Spleen (tissue), 11 donors: Measurements from ENCODE around the gene TRPM2. TPM values are rescaled to one million over a fixed set of nuclear protein-coding genes. Genes with fewer than 3 reads are reported as not detected.

ENCODE experiments used
- DNase-seq: peaks from one replicate; pipeline ENCODE4 v3.0.0-alpha.2; 2020
- H3K27ac ChIP-seq, 8 donors: fragments of 200-600 bp; sonication (generic) in 7 of 8; 1 replicate in 4 of 8; 2 replicates in 4 of 8; pipeline versions ENCODE4 v1.5.0 to v1.8.0; 2016 to 2021; ENCODE audit warnings: inconsistent platforms in 4 of 8, mild to moderate bottlenecking in 4 of 8, moderate library complexity in 1 of 8
- H3K27me3 ChIP-seq, 7 donors: fragments of 200-600 bp; sonication (generic) in 6 of 7; replicated peaks in 1 of 7; 1 replicate in 4 of 7; 2 replicates in 3 of 7; pipeline versions ENCODE4 v1.5.0 to v1.8.0; 2016 to 2021; ENCODE audit warnings: inconsistent platforms in 3 of 7, mild to moderate bottlenecking in 1 of 7
- H3K36me3 ChIP-seq, 6 donors: fragments of 200-600 bp; sonication (generic) in 5 of 6; 1 replicate in 4 of 6; 2 replicates in 2 of 6; pipeline versions ENCODE4 v1.5.0 to v1.8.0; 2016 to 2021; ENCODE audit warnings: inconsistent platforms in 2 of 6
- H3K4me1 ChIP-seq, 6 donors: fragments of 200-600 bp; sonication (generic) in 5 of 6; 1 replicate in 3 of 6; 2 replicates in 3 of 6; pipeline versions ENCODE4 v1.5.0 to v1.8.0; 2016 to 2021; ENCODE audit warnings: inconsistent platforms in 3 of 6
- H3K4me3 ChIP-seq, 8 donors: fragments of 200-600 bp; sonication (generic) in 7 of 8; 1 replicate in 4 of 8; 2 replicates in 4 of 8; pipeline versions ENCODE4 v1.5.0 to v1.8.0; 2016 to 2021; ENCODE audit warnings: inconsistent platforms in 4 of 8, mild to moderate bottlenecking in 4 of 8, moderate library complexity in 2 of 8
- H3K9me3 ChIP-seq, 8 donors: fragments of 200-600 bp; sonication (generic) in 7 of 8; 1 replicate in 4 of 8; 2 replicates in 4 of 8; pipeline versions ENCODE4 v1.5.0 to v1.8.0; 2016 to 2021; ENCODE audit warnings: inconsistent platforms in 4 of 8
- POLR2A ChIP-seq, 3 donors: fragments of 450-650 bp; IDR thresholded peaks; one replicate each; pipeline ENCODE4 v1.5.1; 2017; ENCODE audit warnings: antibody characterized with exemption in 3 of 3, mild to moderate bottlenecking in 1 of 3
- POLR2AphosphoS5 ChIP-seq, 3 donors: sonication (generic); formaldehyde crosslinking; IDR thresholded peaks; one replicate each; pipeline ENCODE4 v1.5.1; 2017; ENCODE audit warnings: antibody characterized with exemption in 3 of 3
- WGBS, 5 donors: extraction: QIAGEN DNeasy Blood & Tissue Kit in 3 of 5; methylation state at CpG; one replicate each; pipeline versions ENCODE4 v1.1.5 to v1.1.7; 2013 to 2018; 5-methylcytosine and 5-hydroxymethylcytosine counted together
- intact Hi-C: fragments of 100-400 bp; cut with DNase I; formaldehyde crosslinking; loops from one replicate; pipeline ENCODE4 v1.15.0; 2023; ENCODE audit warnings: low total_unique reads
- polyA plus RNA-seq, 3 donors: library from polyadenylated mRNA; stranded (reverse); fragments of 200-250 nt; gene quantifications; one replicate each; pipeline ENCODE4 v1.2.1, GENCODE V29; 2013
- total RNA-seq, 7 donors: library from RNA; depleted of rRNA in 3 of 7; stranded (reverse); fragments of >200 nt in 3 of 7; fragmentation: NEBNext Ultra II Directional in 4 of 7; extraction: Animal tissue kit (Norgen Biotek cat#: 25700) in 4 of 7; gene quantifications; one replicate each; pipeline versions ENCODE4 v1.1.0 to v1.2.1, GENCODE V29; 2016 to 2021
- TF ChIP-seq, protein P1 (sequence below), 11 experiments: fragments of 200-600 bp in 7 of 11; fragments of 450-650 bp in 4 of 11; sonication (generic) in 4 of 11; IDR thresholded peaks in 8 of 11; conservative IDR thresholded peaks in 3 of 11; 1 replicate in 7 of 11; 2 replicates in 4 of 11; pipeline versions ENCODE4 v1.4.0 to v1.8.0; 2016 to 2021; ENCODE audit warnings: antibody characterized with exemption in 11 of 11, inconsistent platforms in 4 of 11, mild to moderate bottlenecking in 1 of 11
- donor health status: healthy with polysubstance abuse.
- donor health status: DM: no; HTN: no; CAD: no; lungs with moderate emphysema.
- donor health status: DM: no; HTN: no; CAD: no.
- donor health status: Bipolar disorder and iron deficiency.
- donor health status: healthy.
- donor health status: DM: no; HTN: no; CAD: no.
- donor health status: DM: yes; HTN: yes; CAD: no.

TRPM2 gene
- total and polyA plus RNA-seq, 10 donors = 10.4 to 44.1 (median 23.3) TPM

DNA sequence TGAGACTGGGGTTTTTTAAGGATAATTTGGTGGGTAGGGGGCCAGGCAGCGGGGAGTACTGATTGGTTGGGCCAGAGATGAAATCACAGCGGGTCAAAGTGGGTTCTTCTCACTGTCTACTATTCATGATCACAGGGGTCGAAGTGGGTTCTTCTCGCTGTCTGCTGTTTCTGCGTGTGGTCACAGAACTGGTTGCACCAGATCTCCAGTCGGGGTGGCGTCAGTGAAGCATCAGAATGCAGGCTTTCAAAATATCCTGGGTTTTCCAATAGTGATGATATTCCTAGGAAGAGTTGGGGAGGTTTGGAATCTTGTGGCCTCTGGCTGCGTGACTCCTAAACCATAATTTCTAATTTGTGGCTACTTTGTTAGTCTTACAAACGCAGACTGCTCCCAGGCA lies 45.1 kb downstream of the TRPM2 start:
- H3K36me3 ChIP-seq = peaks cover 0 to 85% (median 14%) of the 10 kb centered on the region in 6 donors
- H3K27ac ChIP-seq = no peak overlapping the region
- H3K4me1 ChIP-seq = no peaks in the 10 kb centered on the region
- no peak for DNase-seq
- H3K4me3 ChIP-seq = no peak overlapping the region
- no peaks in the 10 kb centered on the region for H3K27me3 ChIP-seq
- no peaks in the 10 kb centered on the region for H3K9me3 ChIP-seq
- TF ChIP-seq, protein P1, sequence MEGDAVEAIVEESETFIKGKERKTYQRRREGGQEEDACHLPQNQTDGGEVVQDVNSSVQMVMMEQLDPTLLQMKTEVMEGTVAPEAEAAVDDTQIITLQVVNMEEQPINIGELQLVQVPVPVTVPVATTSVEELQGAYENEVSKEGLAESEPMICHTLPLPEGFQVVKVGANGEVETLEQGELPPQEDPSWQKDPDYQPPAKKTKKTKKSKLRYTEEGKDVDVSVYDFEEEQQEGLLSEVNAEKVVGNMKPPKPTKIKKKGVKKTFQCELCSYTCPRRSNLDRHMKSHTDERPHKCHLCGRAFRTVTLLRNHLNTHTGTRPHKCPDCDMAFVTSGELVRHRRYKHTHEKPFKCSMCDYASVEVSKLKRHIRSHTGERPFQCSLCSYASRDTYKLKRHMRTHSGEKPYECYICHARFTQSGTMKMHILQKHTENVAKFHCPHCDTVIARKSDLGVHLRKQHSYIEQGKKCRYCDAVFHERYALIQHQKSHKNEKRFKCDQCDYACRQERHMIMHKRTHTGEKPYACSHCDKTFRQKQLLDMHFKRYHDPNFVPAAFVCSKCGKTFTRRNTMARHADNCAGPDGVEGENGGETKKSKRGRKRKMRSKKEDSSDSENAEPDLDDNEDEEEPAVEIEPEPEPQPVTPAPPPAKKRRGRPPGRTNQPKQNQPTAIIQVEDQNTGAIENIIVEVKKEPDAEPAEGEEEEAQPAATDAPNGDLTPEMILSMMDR (IDR thresholded peaks at IDR 0.05 in 8 of 11, conservative IDR thresholded peaks at IDR 0.05 in 3 of 11) = no peak
- TF ChIP-seq POLR2A (IDR thresholded peaks at IDR 0.05) (no peak), POLR2AphosphoS5 (IDR thresholded peaks at IDR 0.05) (no peak)
- 86 to 93% (median 90%) methylated on average over 9 of the region's 9 CpGs for WGBS, 5 donors
- intact Hi-C loops = no loop called here

DNA sequence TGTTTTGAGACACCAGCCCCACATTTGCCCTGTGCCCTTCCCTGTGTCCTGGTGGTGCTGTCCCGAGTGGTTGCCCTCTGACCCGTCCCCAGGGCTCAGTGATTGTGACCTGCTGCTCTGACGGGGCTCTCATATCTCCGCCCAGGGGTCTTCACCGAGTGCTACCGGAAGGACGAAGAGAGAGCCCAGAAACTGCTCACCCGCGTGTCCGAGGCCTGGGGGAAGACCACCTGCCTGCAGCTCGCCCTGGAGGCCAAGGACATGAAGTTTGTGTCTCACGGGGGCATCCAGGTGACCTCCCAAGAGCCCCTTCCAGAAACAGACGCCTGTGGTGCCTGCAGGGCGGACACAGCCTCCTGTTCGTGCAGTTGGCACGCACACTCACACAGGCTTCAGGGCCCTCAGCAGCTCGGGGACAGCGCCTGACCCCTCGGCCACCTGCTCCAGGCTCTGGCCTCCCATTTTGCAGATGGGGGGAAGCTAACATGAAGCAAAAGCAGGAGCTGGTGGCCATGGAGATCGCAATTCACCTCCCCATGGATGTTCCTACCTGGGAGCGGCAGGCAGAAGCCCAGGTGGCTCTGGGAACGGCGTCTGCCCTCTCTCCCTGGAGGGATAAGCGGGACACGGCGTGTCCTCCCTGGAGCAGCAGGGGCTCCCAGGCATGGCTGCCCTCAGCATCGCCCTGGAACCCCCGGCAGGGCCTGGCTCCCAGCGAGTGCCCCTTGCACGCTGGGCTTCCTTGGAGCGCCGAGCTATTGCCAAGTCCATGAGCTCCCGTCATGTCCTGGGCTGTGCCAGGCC lies 45.9 kb downstream of the TRPM2 start:
- no peaks in the 10 kb centered on the region for H3K4me1 ChIP-seq
- no peak overlapping the region for H3K27ac ChIP-seq
- H3K9me3 ChIP-seq = no peaks in the 10 kb centered on the region
- H3K4me3 ChIP-seq = no peak overlapping the region
- TF ChIP-seq, protein P1 (IDR thresholded peaks at IDR 0.05 in 8 of 11, conservative IDR thresholded peaks at IDR 0.05 in 3 of 11) = no peak
- no peak for TF ChIP-seq POLR2AphosphoS5 (IDR thresholded peaks at IDR 0.05)
- TF ChIP-seq POLR2A (IDR thresholded peaks at IDR 0.05) = no peak
- H3K27me3 ChIP-seq = no peaks in the 10 kb centered on the region
- intact Hi-C loops = no loop called here
- 83 to 91% (median 89%) methylated on average over 24 to 33 of the region's 33 CpGs for WGBS, 5 donors
- peaks cover 0 to 77% (median 14%) of the 10 kb centered on the region in 6 donors for H3K36me3 ChIP-seq
- DNase-seq = peak; percentile 59

DNA sequence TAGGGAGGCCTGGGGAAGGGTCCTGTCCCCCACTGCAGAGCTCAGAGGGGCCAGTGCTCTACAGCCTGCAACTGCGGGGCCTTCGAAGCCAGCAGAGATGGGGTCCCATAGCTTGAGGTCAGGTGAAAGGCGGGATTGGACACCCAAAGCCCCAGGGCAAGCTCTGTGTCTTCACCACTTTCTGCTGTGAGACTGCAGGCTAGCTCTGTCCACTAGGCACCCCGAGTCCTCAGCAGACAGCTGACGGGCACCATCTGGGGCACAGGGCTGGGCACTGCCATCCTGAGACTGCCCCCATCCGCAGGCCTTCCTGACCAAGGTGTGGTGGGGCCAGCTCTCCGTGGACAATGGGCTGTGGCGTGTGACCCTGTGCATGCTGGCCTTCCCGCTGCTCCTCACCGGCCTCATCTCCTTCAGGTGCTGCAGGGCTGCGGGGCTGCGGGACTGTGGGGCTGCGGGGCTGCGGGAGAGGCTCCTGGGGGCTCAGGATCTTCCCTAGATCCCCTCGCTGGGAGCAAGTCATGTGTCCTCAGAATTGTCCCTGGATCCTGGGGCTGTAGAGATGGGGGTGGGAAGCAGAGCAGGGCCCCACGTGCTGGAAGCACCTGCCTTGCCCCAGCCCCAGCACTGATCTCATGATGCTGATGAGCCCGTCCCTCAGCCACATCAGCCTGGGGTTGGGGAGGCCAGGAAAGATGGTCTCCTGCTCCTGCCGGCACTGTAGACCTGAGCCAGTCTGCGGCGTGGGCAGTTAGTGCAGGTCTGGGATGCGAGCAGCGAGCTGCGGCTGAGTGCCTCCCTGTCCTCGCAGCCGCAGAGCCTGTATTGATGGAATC lies 46.8 kb downstream of the TRPM2 start:
- DNase-seq = peak; percentile 36
- WGBS, 5 donors = 86 to 91% (median 90%) methylated on average over 15 to 25 of the region's 25 CpGs
- intact Hi-C loops = no loop called here
- Histone ChIP-seq H3K36me3 (peaks cover 0 to 72% (median 17%) of the 10 kb centered on the region in 6 donors), H3K9me3 (no peaks in the 10 kb centered on the region), H3K27me3 (no peaks in the 10 kb centered on the region), H3K4me1 (no peaks in the 10 kb centered on the region), H3K4me3 (no peak overlapping the region), H3K27ac (no peak overlapping the region)
- TF ChIP-seq POLR2AphosphoS5 (IDR thresholded peaks at IDR 0.05) (no peak), POLR2A (IDR thresholded peaks at IDR 0.05) (no peak)

DNA sequence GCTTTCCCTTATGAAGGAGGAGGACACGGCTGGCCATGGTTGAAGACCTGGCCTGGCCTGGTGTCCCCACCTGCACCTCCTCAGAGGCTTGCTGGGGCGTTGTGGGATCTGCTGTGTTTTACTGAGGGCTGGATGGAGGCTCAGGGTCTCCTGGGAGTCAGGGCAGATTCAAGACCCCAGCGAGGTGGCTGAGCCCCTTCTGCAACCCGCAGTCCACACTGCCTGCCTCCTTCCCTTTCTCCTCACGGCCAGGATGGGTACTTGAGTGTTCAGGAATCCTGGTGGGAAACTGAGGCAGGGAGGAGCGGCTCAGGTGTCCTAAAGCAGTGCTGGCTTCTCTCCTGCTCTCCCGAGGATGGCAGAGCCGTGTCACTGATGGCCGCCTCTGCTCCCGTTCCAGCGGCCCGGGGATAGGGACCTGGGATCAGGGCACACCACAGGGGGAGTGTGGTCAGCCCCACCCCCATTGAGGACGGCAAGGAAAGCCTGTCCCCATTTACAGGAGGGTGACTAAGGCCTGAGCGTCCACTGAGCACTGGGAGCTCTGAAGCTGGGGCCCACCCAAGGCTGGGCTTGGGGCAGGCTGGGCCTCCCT lies 47.5 kb downstream of the TRPM2 start:
- DNase-seq = peak; percentile 43
- Histone ChIP-seq H3K4me3 (no peak overlapping the region), H3K27ac (no peak overlapping the region), H3K36me3 (peaks cover 0 to 76% (median 23%) of the 10 kb centered on the region in 6 donors), H3K27me3 (no peaks in the 10 kb centered on the region), H3K4me1 (no peaks in the 10 kb centered on the region), H3K9me3 (no peaks in the 10 kb centered on the region)
- WGBS, 5 donors = 80 to 86% (median 82%) methylated on average over 5 to 14 of the region's 14 CpGs
- TF ChIP-seq POLR2AphosphoS5 (IDR thresholded peaks at IDR 0.05) (no peak), POLR2A (IDR thresholded peaks at IDR 0.05) (no peak)
- TF ChIP-seq, protein P1 (IDR thresholded peaks at IDR 0.05 in 8 of 11, conservative IDR thresholded peaks at IDR 0.05 in 3 of 11) = no peak
- intact Hi-C loops = no loop called here
